ENCODE measurements around the gene PRKAA1.

- TF ChIP-seq POLR2A (IDR thresholded peaks at IDR 0.05) (no peak), CTCF (IDR thresholded peaks at IDR 0.05) (no peak)
Observed at GRCh38 chr5:40746703-40747102, 51.5 kb downstream of the PRKAA1 start.

All from tibial nerve (tissue), 3 donors.